RWPE1 (cell line): Measurements from ENCODE around the gene HIVEP3.

Source experiments
- CTCF ChIA-PET: fragments of 350-600 bp; sonication (Branson Sonifier 250); formaldehyde crosslinking; extraction: SDS; loops from one replicate; lab custom pipeline; 2021; lab: Yijun Ruan, JAX
- POLR2A ChIA-PET: fragments of 400-600 bp; formaldehyde crosslinking; extraction: SDS; loops from one replicate; lab custom pipeline; 2020; ENCODE audit warnings: antibody characterized with exemption; ENCODE audit not compliant: low non-redundant PET; lab: Yijun Ruan, JAX
- DNase-seq: peaks from one replicate; pipeline ENCODE4 v3.0.0; 2012; ENCODE audit warnings: low spot score
- H3K27ac ChIP-seq: fragments of 450-650 bp; 2 replicates; pipeline ENCODE4 v1.5.1; 2017
- CTCF ChIP-seq: fragments of 450-650 bp; conservative IDR thresholded peaks from 2 replicates; pipeline ENCODE4 v1.5.1; 2017; ENCODE audit warnings: low read depth, mild to moderate bottlenecking

HIVEP3 gene

GRCh38 chr1:41592451-41593125 lies 326.1 kb downstream of the HIVEP3 start:
- H3K27ac ChIP-seq: no peak overlapping the region
- no peak for DNase-seq
- TF ChIP-seq CTCF: no peak
- ChIA-PET CTCF (no interaction called here), POLR2A (no interaction called here)

GRCh38 chr1:41591891-41592290 lies 326.8 kb downstream of the HIVEP3 start:
- CTCF ChIA-PET: no interaction called here
- TF ChIP-seq CTCF: no peak
- POLR2A ChIA-PET: no interaction called here
- no peak overlapping the region for H3K27ac ChIP-seq
- DNase-seq: no peak

GRCh38 chr1:41590331-41590730 lies 328.4 kb downstream of the HIVEP3 start:
- no peak overlapping the region for H3K27ac ChIP-seq
- CTCF ChIA-PET: no interaction called here
- no peak for DNase-seq
- TF ChIP-seq CTCF: no peak
- POLR2A ChIA-PET: no interaction called here

- CTCF ChIA-PET: no interaction called here
- POLR2A ChIA-PET: no interaction called here
- DNase-seq: no peak
- TF ChIP-seq CTCF: no peak
- no peak overlapping the region for H3K27ac ChIP-seq
Measured at GRCh38 chr1:41589395-41589794, 329.3 kb downstream of the HIVEP3 start.

- DNase-seq: no peak
- H3K27ac ChIP-seq: no peak overlapping the region
- ChIA-PET CTCF (no interaction called here), POLR2A (no interaction called here)
- TF ChIP-seq CTCF: no peak
Measured at GRCh38 chr1:41588334-41588875, 330.3 kb downstream of the HIVEP3 start.

- no peak for DNase-seq
- no peak for TF ChIP-seq CTCF
- ChIA-PET POLR2A (no interaction called here), CTCF (no interaction called here)
- no peak overlapping the region for H3K27ac ChIP-seq
Measured at GRCh38 chr1:41587791-41588190, 330.9 kb downstream of the HIVEP3 start.
